ENCODE results near the gene TPST1. TPM values are rescaled to one million over a fixed set of nuclear protein-coding genes. Genes with fewer than 3 reads are reported as not detected.

Gene TPST1
- polyA plus RNA-seq, 1 of the 3 experiments (the other 2 are of a cell fraction) = 36.4 TPM

GRCh38 chr7:66211429-66211828 is 6.3 kb downstream of the TPST1 start:
- CTCF ChIA-PET = interaction anchor here (1.3 to 1.8 kb wide), 5 partner anchors 11 to 202 kb away, joined by 3 to 8 read pairs (median 5); no protein-coding TSS in a partner anchor
- H3K4me3 ChIP-seq (ENCODE audit: low read depth in 2 of 2, low read length in 1 of 2) = no peak overlapping the region
- no peak overlapping the region for H3K4me2 ChIP-seq
- H3K9me2 ChIP-seq = no peaks in the 10 kb centered on the region
- no peak overlapping the region for H2AFZ ChIP-seq (ENCODE audit: low read depth)
- H3K4me1 ChIP-seq (ENCODE audit: control insufficient read depth in 1 of 2, insufficient read depth in 2 of 2, low read depth in 1 of 2, low read length in 1 of 2) = peaks cover 8 to 10% of the 10 kb centered on the region in 2 experiments
- 78% methylated on average over 5 of the region's 5 CpGs for WGBS (ENCODE audit: low lambda C conversion rate)
- H3K79me2 ChIP-seq (ENCODE audit: insufficient read depth) = peaks cover 69% of the 10 kb centered on the region
- H4K20me1 ChIP-seq (ENCODE audit: insufficient read depth) = 0 out of 2 replicates have a peak, but pooled peaks cover 2% of the 10 kb centered on the region
- no peaks in the 10 kb centered on the region for H3K27me3 ChIP-seq (ENCODE audit: insufficient read depth)
- DNase-seq = no peak
- POLR2A ChIA-PET = interaction anchor here (0.6 kb wide), 1 partner anchor 15 kb away, joined by 4 read pairs; no protein-coding TSS in a partner anchor
- H3K9ac ChIP-seq = no peak overlapping the region
- peaks cover 0 to 3% of the 10 kb centered on the region in 2 experiments for H3K36me3 ChIP-seq (replicated peaks in 1 of 2; ENCODE audit: control insufficient read depth in 1 of 2, insufficient read depth in 2 of 2, low read length in 1 of 2)
- no peak for TF ChIP-seq CHD2 (IDR thresholded peaks at IDR 0.05; ENCODE audit: low read length, partially characterized antibody)
- TF ChIP-seq, protein P1, sequence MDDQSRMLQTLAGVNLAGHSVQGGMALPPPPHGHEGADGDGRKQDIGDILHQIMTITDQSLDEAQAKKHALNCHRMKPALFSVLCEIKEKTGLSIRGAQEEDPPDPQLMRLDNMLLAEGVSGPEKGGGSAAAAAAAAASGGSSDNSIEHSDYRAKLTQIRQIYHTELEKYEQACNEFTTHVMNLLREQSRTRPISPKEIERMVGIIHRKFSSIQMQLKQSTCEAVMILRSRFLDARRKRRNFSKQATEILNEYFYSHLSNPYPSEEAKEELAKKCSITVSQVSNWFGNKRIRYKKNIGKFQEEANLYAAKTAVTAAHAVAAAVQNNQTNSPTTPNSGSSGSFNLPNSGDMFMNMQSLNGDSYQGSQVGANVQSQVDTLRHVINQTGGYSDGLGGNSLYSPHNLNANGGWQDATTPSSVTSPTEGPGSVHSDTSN (IDR thresholded peaks at IDR 0.05) = peak; percentile 43; the same call in 1 of the 2 replicates
- no peak for TF ChIP-seq MXI1 (IDR thresholded peaks at IDR 0.05; ENCODE audit: low read depth, low read length)
- TF ChIP-seq, protein P2, sequence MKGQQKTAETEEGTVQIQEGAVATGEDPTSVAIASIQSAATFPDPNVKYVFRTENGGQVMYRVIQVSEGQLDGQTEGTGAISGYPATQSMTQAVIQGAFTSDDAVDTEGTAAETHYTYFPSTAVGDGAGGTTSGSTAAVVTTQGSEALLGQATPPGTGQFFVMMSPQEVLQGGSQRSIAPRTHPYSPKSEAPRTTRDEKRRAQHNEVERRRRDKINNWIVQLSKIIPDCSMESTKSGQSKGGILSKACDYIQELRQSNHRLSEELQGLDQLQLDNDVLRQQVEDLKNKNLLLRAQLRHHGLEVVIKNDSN (IDR thresholded peaks at IDR 0.05; ENCODE audit: borderline replicate concordance, low read depth) = no peak
- no peak for TF ChIP-seq EZH2phosphoT487 (IDR thresholded peaks at IDR 0.05; ENCODE audit: borderline replicate concordance, low read depth)
- 0 out of 2 replicates have a peak, but pooled peaks have one; percentile 18 for TF ChIP-seq JUND (IDR thresholded peaks at IDR 0.05)
- no peak for TF ChIP-seq TEAD4 (IDR thresholded peaks at IDR 0.05; ENCODE audit: borderline replicate concordance, insufficient read depth)
- no peak for TF ChIP-seq POLR2AphosphoS5 (IDR thresholded peaks at IDR 0.05; ENCODE audit: low read depth, low read length)
- TF ChIP-seq, protein P3, sequence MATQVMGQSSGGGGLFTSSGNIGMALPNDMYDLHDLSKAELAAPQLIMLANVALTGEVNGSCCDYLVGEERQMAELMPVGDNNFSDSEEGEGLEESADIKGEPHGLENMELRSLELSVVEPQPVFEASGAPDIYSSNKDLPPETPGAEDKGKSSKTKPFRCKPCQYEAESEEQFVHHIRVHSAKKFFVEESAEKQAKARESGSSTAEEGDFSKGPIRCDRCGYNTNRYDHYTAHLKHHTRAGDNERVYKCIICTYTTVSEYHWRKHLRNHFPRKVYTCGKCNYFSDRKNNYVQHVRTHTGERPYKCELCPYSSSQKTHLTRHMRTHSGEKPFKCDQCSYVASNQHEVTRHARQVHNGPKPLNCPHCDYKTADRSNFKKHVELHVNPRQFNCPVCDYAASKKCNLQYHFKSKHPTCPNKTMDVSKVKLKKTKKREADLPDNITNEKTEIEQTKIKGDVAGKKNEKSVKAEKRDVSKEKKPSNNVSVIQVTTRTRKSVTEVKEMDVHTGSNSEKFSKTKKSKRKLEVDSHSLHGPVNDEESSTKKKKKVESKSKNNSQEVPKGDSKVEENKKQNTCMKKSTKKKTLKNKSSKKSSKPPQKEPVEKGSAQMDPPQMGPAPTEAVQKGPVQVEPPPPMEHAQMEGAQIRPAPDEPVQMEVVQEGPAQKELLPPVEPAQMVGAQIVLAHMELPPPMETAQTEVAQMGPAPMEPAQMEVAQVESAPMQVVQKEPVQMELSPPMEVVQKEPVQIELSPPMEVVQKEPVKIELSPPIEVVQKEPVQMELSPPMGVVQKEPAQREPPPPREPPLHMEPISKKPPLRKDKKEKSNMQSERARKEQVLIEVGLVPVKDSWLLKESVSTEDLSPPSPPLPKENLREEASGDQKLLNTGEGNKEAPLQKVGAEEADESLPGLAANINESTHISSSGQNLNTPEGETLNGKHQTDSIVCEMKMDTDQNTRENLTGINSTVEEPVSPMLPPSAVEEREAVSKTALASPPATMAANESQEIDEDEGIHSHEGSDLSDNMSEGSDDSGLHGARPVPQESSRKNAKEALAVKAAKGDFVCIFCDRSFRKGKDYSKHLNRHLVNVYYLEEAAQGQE (IDR thresholded peaks at IDR 0.05; ENCODE audit: low read depth, low read length) = no peak
- no peak for TF ChIP-seq NFIC (IDR thresholded peaks at IDR 0.05; ENCODE audit: borderline replicate concordance)
- peak; percentile 75 for TF ChIP-seq TCF12 (IDR thresholded peaks at IDR 0.05)
- no peaks in the 10 kb centered on the region for H3K9me3 ChIP-seq
- H3K27ac ChIP-seq (ENCODE audit: low read depth in 2 of 2, low read length in 1 of 2) = no peak overlapping the region
- H3F3A ChIP-seq (replicated peaks; ENCODE audit: insufficient read depth) = peaks cover 12% of the 10 kb centered on the region

DNA sequence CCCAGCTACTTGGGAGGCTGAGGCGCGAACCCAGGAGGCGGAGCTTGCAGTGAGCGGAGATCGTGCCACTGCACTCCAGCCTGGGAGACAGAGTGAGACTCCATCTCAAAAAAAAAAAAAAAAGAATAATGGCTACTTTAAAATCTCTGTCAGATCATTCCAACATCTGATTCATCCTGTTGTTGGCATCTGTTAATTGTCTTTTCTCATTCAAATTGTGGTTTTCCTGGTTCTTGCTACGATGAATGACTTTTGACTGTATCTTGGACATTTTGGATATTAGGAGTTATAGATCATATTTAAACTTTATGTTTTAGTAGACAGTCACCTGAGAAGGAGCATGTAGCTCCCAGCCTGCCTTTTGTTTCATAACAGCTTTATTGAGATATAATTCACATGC is 8.5 kb downstream of the TPST1 start:
- Histone ChIP-seq H3K27ac (ENCODE audit: low read depth in 2 of 2, low read length in 1 of 2) (peak overlapping the region in 1 of 2 experiments; percentile 42; a peak in 1 of 4 replicates), H3K4me1 (ENCODE audit: control insufficient read depth in 1 of 2, insufficient read depth in 2 of 2, low read depth in 1 of 2, low read length in 1 of 2) (peaks cover 0 to 4% of the 10 kb centered on the region in 2 experiments; a peak in 2 of 4 replicates), H3F3A (replicated peaks; ENCODE audit: insufficient read depth) (peaks cover 12% of the 10 kb centered on the region), H3K79me2 (ENCODE audit: insufficient read depth) (peaks cover 71% of the 10 kb centered on the region), H2AFZ (ENCODE audit: low read depth) (no peak overlapping the region), H3K27me3 (ENCODE audit: insufficient read depth) (no peaks in the 10 kb centered on the region), H3K36me3 (replicated peaks in 1 of 2; ENCODE audit: control insufficient read depth in 1 of 2, insufficient read depth in 2 of 2, low read length in 1 of 2) (peaks cover 0 to 3% of the 10 kb centered on the region in 2 experiments), H3K4me2 (no peak overlapping the region), H3K9me3 (no peaks in the 10 kb centered on the region), H3K9me2 (no peaks in the 10 kb centered on the region), H3K9ac (no peak overlapping the region), H3K4me3 (ENCODE audit: low read depth in 2 of 2, low read length in 1 of 2) (no peak overlapping the region), H4K20me1 (ENCODE audit: insufficient read depth) (no peaks in the 10 kb centered on the region)
- ChIA-PET CTCF (interaction anchor here (0.6 to 3.5 kb wide), 3 partner anchors 9 to 73 kb away, joined by 3 to 9 read pairs (median 3); partner anchors contain the start of gene TPST1), POLR2A (no interaction called here)
- WGBS (ENCODE audit: low lambda C conversion rate) = 90% methylated on average over 6 of the region's 6 CpGs
- DNase-seq = no peak
- TF ChIP-seq FOXM1 (IDR thresholded peaks at IDR 0.05; ENCODE audit: low read depth) (0 out of 2 replicates have a peak, but pooled peaks have one; percentile 48), ELF1 (IDR thresholded peaks at IDR 0.05) (no peak), FOXJ3 (CRISPR knock-in tag; IDR thresholded peaks at IDR 0.05) (no peak), TCF12 (IDR thresholded peaks at IDR 0.05) (peak; percentile 94), RXRA (IDR thresholded peaks at IDR 0.05; ENCODE audit: borderline replicate concordance, low read depth) (no peak), FOSL2 (IDR thresholded peaks at IDR 0.05; ENCODE audit: borderline replicate concordance, low read depth) (peak; percentile 52; the same call in 1 of the 2 replicates), JUND (IDR thresholded peaks at IDR 0.05) (peak; percentile 84), POLR2AphosphoS5 (IDR thresholded peaks at IDR 0.05; ENCODE audit: low read depth, low read length) (peak; percentile 78; the same call in 1 of the 2 replicates), NFIC (IDR thresholded peaks at IDR 0.05; ENCODE audit: borderline replicate concordance) (peak; percentile 51; the same call in 1 of the 2 replicates), YY1 (IDR thresholded peaks at IDR 0.05; ENCODE audit: low read depth) (0 out of 2 replicates have a peak, but pooled peaks have one; percentile 22), MEF2A (IDR thresholded peaks at IDR 0.05; ENCODE audit: borderline replicate concordance, low read depth) (no peak), TEAD4 (IDR thresholded peaks at IDR 0.05; ENCODE audit: borderline replicate concordance, insufficient read depth) (no peak), EP300 (IDR thresholded peaks at IDR 0.05; ENCODE audit: borderline replicate concordance in 1 of 2, low read depth in 1 of 2, low read length in 1 of 2) (peak; percentile 55 to 74; a peak in 3 of 4 replicates)
- TF ChIP-seq, protein P2 (IDR thresholded peaks at IDR 0.05; ENCODE audit: borderline replicate concordance, low read depth) = no peak
- TF ChIP-seq, protein P1 (IDR thresholded peaks at IDR 0.05) = peak; percentile 95

Measured in SK-N-SH (cell line).